ENCODE data around the gene ZSCAN5B.

Gene ZSCAN5B

GRCh38 chr19:56174550-56174949, 23.0 kb downstream of the ZSCAN5B start:
- DNase-seq: no peak
- Histone ChIP-seq H3K27ac (ENCODE audit: low read length) (no peak overlapping the region), H4K20me1 (ENCODE audit: insufficient read depth, low read length) (no peaks in the 10 kb centered on the region), H3K36me3 (ENCODE audit: insufficient read depth, low read length) (no peaks in the 10 kb centered on the region), H3K4me3 (ENCODE audit: low read depth in 1 of 2, low read length in 2 of 2) (no peak overlapping the region), H3K4me1 (ENCODE audit: insufficient read depth, low read length) (no peaks in the 10 kb centered on the region), H2AFZ (ENCODE audit: low read depth, low read length) (no peak overlapping the region), H3K9me3 (ENCODE audit: insufficient read depth, low read length, severe bottlenecking) (no peaks in the 10 kb centered on the region), H3K79me2 (ENCODE audit: insufficient read depth, low read length) (no peaks in the 10 kb centered on the region), H3K4me2 (ENCODE audit: insufficient read depth, low read length) (no peak overlapping the region), H3K9ac (ENCODE audit: low read depth, low read length) (no peak overlapping the region), H3K27me3 (ENCODE audit: insufficient read depth, low read length, poor library complexity) (no peaks in the 10 kb centered on the region)
- TF ChIP-seq CTCF (IDR thresholded peaks at IDR 0.05; ENCODE audit: borderline replicate concordance, extremely low read depth, low read length, poor library complexity, severe bottlenecking) (no peak), EZH2 (IDR thresholded peaks at IDR 0.05; ENCODE audit: borderline replicate concordance, low read depth, low read length, severe bottlenecking) (no peak)
- no peak for ATAC-seq (ENCODE audit: insufficient read depth, low read depth)

- Histone ChIP-seq H3K79me2 (ENCODE audit: insufficient read depth, low read length) (no peaks in the 10 kb centered on the region), H3K9me3 (ENCODE audit: insufficient read depth, low read length, severe bottlenecking) (no peaks in the 10 kb centered on the region), H3K4me3 (ENCODE audit: low read depth in 1 of 2, low read length in 2 of 2) (no peak overlapping the region), H2AFZ (ENCODE audit: low read depth, low read length) (no peak overlapping the region), H3K4me2 (ENCODE audit: insufficient read depth, low read length) (no peak overlapping the region), H3K9ac (ENCODE audit: low read depth, low read length) (no peak overlapping the region), H3K27me3 (ENCODE audit: insufficient read depth, low read length, poor library complexity) (no peaks in the 10 kb centered on the region), H3K4me1 (ENCODE audit: insufficient read depth, low read length) (no peaks in the 10 kb centered on the region), H4K20me1 (ENCODE audit: insufficient read depth, low read length) (no peaks in the 10 kb centered on the region), H3K27ac (ENCODE audit: low read length) (no peak overlapping the region), H3K36me3 (ENCODE audit: insufficient read depth, low read length) (no peaks in the 10 kb centered on the region)
- no peak for TF ChIP-seq CTCF (IDR thresholded peaks at IDR 0.05; ENCODE audit: borderline replicate concordance, extremely low read depth, low read length, poor library complexity, severe bottlenecking)
- no peak for TF ChIP-seq EZH2 (IDR thresholded peaks at IDR 0.05; ENCODE audit: borderline replicate concordance, low read depth, low read length, severe bottlenecking)
- DNase-seq: no peak
- ATAC-seq (ENCODE audit: insufficient read depth, low read depth): no peak
Measured at GRCh38 chr19:56174086-56174485, 23.5 kb downstream of the ZSCAN5B start.

GRCh38 chr19:56170261-56170660, 27.3 kb downstream of the ZSCAN5B start:
- H3K9ac ChIP-seq (ENCODE audit: low read depth, low read length): no peak overlapping the region

More at GRCh38 chr19:56170261-56170660, 27.3 kb downstream of the ZSCAN5B start:
- H3K4me3 ChIP-seq (ENCODE audit: low read depth in 1 of 2, low read length in 2 of 2): no peak overlapping the region
- no peaks in the 10 kb centered on the region for H3K36me3 ChIP-seq (ENCODE audit: insufficient read depth, low read length)
- ATAC-seq (ENCODE audit: insufficient read depth, low read depth) (no peak), DNase-seq (no peak)
- H4K20me1 ChIP-seq (ENCODE audit: insufficient read depth, low read length): no peaks in the 10 kb centered on the region
- no peak overlapping the region for H2AFZ ChIP-seq (ENCODE audit: low read depth, low read length)
- no peak overlapping the region for H3K4me2 ChIP-seq (ENCODE audit: insufficient read depth, low read length)
- no peaks in the 10 kb centered on the region for H3K4me1 ChIP-seq (ENCODE audit: insufficient read depth, low read length)
- H3K79me2 ChIP-seq (ENCODE audit: insufficient read depth, low read length): no peaks in the 10 kb centered on the region
- no peaks in the 10 kb centered on the region for H3K27me3 ChIP-seq (ENCODE audit: insufficient read depth, low read length, poor library complexity)
- no peak overlapping the region for H3K27ac ChIP-seq (ENCODE audit: low read length)
- H3K9me3 ChIP-seq (ENCODE audit: insufficient read depth, low read length, severe bottlenecking): no peaks in the 10 kb centered on the region
- no peak for TF ChIP-seq CTCF (IDR thresholded peaks at IDR 0.05; ENCODE audit: borderline replicate concordance, extremely low read depth, low read length, poor library complexity, severe bottlenecking)
- TF ChIP-seq EZH2 (IDR thresholded peaks at IDR 0.05; ENCODE audit: borderline replicate concordance, low read depth, low read length, severe bottlenecking): no peak
